HG02571 (cell line): ENCODE measurements around the gene ERN1.
A peak's percentile ranks its signal among the peaks of the same experiment; 100 is the strongest.

Experiments used
- ATAC-seq: cut with Tn5 transposase; IDR thresholded peaks from one replicate; pipeline ENCODE4 v1.9.1; 2021; ENCODE audit warnings: mild to moderate bottlenecking, moderate library complexity; ENCODE audit not compliant: unreplicated experiment

ERN1 gene

GRCh38 chr17:64139542-64139941 lies 9.6 kb upstream of the ERN1 start:
- no peak for ATAC-seq

DNA sequence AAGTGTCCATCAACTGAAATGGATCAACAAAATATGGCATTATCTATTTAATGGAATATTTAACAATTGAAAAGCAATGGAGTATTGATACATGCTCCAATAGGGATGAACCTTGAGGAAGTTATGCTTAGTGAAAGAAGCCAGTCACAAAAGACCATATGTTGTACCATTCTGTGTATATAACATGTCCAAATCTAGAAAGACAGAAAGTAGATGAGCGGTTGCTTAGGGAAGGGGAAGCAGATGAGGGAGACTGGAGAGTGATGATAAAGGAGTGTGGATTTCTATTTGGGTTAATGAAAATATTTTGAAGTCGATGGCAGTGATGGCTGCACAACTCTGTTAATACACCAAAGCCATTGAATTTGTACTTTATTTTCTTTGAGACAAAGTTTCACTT lies 8.5 kb upstream of the ERN1 start:
- ATAC-seq: no peak

DNA sequence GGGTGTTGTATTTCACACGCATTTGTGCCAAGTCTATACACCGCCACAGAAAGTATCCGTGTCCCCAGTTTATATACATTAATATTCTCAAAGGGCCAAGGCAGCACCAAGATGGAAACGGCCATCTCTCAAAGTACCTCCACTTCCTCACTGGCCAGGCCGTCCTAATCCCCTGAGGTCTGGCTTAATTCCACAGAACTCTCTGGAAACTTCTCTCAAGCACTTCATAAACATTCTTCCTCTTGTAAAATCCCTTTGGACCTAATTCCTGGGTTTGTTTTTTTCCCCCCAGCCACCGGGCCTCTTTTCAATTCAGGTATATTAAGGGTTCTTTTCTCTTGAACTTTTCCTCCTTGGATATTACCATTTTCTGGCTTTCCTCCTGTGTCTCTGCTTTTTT lies 5.1 kb upstream of the ERN1 start:
- ATAC-seq: no peak

GRCh38 chr17:64134216-64134970 lies 4.4 kb upstream of the ERN1 start:
- no peak for ATAC-seq

- ATAC-seq: no peak
Observed at GRCh38 chr17:64133546-64134215, 3.7 kb upstream of the ERN1 start.

DNA sequence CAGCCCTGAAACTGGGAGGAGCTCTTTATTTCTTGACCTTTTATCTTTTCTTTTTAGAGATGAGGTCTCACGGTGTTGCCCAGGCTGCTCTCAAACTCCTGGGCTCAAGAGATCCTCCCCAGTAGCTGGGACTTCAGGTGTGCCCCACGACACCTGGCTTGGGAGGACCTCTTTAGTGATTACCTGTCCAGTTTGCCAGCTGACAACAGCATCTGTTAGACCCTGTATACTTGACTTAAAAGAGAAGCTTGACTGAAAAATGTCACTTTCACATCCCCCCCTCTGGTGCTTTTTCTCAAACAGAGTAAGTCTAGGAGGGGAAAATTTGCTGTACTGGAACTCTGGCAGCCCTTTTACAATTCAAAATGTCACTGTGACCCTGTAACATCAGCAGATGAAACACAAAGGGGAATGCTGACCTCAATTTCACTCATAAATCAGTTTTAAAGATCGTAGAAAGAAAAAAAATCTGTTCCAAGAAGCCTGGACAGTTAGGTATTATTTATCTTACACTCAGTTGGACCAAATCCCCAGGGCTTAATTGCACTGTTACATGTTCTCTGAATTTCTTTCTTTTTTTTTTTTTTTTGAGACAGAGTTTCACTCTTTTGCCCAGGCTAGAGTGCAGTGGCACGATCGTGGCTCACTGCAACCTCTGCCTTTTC lies 1.8 kb upstream of the ERN1 start:
- ATAC-seq: no peak

- peak; percentile 20 for ATAC-seq
Observed at GRCh38 chr17:64130559-64131001, 636 bp upstream of the ERN1 start.

DNA sequence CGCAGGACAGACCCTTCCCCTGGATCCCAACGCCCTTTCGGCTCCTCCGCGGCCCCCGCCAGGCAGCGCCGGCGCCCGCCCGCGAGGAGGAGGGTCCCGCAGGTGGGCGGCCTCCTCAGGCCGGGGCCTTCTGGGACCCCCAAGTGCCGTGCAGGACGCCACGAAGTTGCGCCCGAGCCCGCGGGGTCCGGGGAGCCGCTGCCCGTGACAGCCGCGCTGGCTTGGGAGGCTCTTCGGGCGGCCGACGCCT lies 504 bp downstream of the ERN1 start:
- peak; percentile 2 for ATAC-seq

GRCh38 chr17:64128787-64129514 lies 993 bp downstream of the ERN1 start:
- ATAC-seq: no peak

DNA sequence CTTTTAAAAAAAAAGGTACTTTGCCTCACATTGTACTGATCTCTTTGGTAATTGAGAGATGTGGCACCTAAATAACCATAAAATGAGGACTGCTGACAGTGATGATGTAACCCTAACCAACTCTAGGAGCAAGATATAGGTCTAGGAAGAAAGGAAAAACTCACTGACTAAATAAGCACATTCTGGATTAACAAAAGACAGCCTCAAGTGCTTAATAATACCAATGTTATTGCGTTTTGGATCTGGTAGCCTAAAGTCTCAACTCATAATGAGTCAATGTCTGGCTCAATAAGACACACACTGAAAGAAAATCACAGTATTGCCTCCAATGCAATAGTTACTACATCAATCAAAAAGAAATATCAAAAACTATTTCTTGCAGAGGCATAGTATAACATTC lies 3.0 kb downstream of the ERN1 start:
- no peak for ATAC-seq

DNA sequence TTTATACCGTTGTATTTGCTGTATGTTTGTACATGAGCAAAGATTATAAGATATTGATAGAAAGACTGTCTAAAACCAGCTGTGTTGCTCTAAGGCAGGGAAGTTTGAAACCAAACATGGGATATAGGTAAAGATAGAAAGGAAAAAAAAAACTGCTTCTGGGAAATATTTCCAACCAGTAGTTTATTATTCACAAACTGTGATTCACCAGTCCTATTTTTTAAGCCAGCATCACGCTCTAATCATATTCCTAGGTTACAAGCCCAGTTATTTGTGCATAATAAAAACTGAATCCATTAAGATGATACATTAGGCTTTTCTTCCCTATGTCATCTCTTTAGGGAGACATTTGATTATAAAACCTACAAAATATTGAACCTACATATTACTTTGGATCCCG lies 4.0 kb downstream of the ERN1 start:
- ATAC-seq: no peak

- ATAC-seq: no peak
Observed at GRCh38 chr17:64124609-64125008, 5.3 kb downstream of the ERN1 start.

DNA sequence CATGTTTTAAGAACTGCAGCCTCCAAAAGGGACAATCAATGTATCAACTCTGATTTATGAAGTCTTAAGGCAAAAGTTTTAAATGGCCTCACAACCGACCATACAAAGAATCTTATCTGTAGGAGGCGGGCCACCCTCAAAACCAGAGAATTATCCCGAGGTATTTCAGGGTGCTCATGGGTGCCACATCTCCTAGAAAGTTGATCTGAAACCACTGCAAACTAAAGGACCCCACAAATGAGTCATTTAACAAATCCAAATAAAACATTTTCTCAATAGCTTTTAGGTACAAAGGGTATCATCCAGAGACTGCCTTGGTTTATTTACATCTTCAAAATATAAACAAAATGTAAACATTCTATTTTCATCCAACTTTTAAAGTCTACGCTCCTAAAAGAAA lies 6.8 kb downstream of the ERN1 start:
- ATAC-seq: no peak

DNA sequence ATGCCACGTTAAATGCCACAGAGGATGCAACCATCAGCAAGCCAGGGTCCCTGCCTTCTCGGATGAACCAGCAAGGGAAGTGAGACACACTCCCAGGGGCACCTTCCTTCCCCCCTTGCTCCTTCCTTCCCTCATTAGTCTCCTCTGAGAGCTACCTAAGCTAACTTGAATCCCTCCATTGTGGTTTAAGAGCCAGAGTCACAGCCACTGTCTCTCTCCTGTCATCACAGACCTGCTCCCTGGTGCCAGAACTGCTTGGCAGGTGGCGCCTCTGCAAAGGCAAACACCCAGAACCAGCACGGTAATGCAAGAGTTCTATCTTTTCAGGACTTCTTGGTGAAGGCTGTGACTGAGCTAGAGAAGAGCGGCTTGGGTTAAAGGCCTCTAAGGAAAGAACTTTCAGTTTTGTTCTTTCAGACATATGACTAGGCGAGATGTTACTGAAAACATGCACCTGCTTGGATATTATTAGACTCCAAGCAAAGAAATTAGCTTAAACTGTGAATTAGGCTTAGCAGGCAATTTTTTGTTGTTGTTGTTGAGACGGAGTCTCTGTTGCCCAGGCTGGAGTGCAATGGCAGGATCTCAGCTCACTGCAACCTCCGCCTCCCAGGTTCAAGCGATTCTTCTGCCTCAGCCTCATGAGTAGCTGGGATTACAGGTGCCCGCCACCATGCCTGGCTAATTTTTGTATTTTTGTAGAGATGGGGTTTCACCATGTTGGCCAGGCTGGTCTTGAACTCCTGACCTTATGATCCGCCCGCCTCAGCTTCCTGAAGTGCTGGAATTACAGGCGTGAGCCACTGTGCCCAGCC lies 8.8 kb downstream of the ERN1 start:
- peak; percentile 69 for ATAC-seq

DNA sequence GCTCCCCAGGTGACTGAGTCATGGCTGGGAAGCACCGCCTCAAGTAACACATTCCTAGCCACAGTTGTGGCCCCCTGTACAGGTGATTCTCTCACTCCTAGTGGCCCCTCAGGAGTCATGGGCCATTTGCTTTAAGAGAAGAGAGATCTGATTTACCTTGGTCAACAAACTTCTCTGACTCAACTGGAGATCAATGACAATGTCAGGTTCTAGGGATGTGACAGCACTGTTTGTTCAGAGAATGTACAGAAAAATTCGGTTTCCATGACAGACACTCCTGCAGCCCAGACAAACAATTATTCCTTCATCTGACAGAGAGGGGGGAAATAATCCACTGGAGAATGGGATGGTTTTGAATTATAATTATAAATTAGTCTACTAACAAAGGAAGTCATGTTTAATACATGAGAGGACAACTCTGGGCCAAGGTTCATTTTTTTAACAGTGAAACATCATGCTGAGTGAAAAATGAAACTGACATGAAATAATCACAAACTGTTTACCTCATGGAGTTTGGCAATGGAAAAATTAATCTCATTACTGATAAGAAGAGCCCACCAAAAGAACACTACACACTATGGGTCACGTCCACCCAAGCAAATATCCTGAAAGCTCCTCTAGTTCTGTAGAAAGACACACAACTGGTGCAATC lies 9.7 kb downstream of the ERN1 start:
- ATAC-seq: no peak

DNA sequence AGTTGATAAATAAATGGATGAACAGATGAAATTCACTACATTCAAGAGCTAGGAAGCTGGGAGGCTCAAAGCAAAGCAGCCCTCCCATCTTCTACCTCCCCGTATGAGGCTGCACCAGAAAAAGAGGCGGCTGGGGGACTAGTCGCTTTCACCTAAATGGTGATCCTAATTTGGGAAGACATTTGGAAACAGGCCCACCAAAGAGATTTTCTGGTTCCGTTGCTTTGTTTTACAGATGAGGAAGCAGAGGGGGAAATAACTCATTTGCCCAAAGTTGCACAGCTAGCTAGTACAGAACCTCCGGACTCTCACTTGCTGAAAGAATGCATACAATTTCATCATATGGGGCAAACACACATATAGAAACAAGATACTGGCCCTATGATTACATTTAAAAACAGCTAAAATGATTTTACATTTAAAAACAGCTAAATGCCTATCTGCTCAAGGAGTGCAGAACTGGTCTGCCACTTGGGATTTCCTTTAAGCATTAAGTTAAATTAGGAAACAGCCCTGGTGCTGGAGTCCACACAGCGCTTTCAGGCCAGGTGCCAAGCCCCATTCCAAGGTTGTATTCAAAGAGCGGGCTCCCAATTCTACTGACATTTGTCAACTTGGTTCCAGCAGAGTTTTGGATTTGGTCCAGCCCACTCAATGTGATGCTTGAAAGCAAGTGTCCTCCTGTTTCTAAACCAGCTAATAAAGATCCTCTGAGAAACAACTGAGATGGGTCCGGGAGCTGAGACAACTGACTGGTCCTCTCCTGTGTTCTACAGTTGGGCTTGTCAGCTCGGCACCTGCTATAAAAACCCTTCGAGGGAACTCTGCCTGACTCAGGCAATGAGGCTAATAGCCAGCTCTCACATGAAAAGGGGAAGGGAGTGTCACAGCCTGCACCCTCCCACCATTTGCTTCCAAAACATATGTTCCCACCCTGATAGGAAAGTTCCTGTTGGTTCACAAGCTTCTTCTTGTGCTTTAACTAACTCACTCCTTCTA lies 11.7 kb downstream of the ERN1 start:
- ATAC-seq: no peak

DNA sequence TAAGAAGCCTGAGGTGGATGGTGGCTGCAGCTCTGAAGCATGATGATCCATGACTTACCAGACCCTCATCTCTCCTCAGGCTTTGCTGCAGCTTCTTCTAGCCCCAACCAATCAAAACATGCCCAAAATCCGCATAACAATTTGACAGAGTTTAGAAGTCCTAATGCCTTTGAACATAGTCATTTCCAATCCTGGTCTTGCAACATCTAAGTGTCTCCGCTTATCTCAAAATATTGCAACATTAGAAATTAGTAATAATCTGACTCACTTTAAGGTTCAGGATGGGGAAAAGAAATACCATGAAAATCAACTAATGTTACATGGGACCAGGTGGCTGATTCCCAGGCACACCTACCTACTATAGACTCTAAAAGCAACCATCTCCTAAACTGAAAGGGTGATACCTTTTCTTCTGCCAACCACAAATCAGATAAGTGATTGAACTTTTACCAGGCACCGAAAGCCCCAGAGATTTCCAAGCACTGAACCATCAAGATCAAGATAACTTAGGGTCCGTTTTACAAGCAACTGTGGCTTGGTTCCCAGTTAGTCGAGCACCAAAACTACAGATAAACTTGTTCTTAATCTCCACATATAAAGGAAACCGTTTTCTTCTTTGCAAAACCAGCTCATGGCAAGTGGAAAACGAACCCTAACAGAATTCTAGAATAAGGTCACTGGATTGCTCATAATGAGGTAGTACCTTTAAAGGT lies 14.0 kb downstream of the ERN1 start:
- no peak for ATAC-seq

GRCh38 chr17:64115043-64115698 lies 14.8 kb downstream of the ERN1 start:
- ATAC-seq: no peak
